ENCODE data around the gene GUCY1A1.

GRCh38 chr4:155765149-155765548, 98.5 kb downstream of the GUCY1A1 start:
- TF ChIP-seq CTCF (conservative IDR thresholded peaks at IDR 0.05; ENCODE audit: low read depth, low read length) (no peak), RFX5 (IDR thresholded peaks at IDR 0.05; ENCODE audit: low read depth, low read length) (no peak), POLR2A (IDR thresholded peaks at IDR 0.05; ENCODE audit: low read depth, low read length) (no peak), CHD1 (IDR thresholded peaks at IDR 0.05; ENCODE audit: low read depth, low read length) (no peak), USF2 (IDR thresholded peaks at IDR 0.05; ENCODE audit: low read depth, low read length) (no peak), BHLHE40 (IDR thresholded peaks at IDR 0.05; ENCODE audit: low read depth, low read length) (no peak), RAD21 (IDR thresholded peaks at IDR 0.05; ENCODE audit: low read length) (no peak), RCOR1 (IDR thresholded peaks at IDR 0.05; ENCODE audit: insufficient replicate concordance, low read length) (no peak), ELK1 (IDR thresholded peaks at IDR 0.05; ENCODE audit: borderline replicate concordance, low read depth, low read length) (no peak)
